SKM-1 treated with dmso at 0.1 percent for 144 hours (cell line): ENCODE measurements around the gene TEX11.

Experiments used
- DNase-seq: peaks from one replicate; lab custom pipeline; 2025; ENCODE audit not compliant: unreplicated experiment; lab: John Stamatoyannopoulos, UW

The TEX11 gene

DNA sequence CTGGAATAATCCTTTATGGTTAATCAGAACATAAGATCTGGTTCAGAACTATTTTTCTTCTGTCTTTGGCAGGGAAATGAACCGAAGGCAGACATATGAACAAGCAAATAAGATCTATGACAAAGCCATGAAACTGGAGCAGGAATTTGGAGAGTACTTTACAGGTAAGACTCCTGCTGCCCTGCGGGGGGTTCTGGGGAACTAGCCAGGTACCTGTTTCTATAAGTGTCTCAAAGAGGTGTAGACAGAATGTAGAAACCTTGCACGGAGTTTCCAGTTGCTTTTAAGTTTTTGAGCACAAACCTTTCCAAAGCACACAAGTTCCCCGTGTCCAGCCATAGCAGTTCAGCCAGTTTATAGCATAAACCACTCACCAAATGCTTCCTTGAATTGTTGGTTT is 407.7 kb downstream of the TEX11 start:
- no peak for DNase-seq

DNA sequence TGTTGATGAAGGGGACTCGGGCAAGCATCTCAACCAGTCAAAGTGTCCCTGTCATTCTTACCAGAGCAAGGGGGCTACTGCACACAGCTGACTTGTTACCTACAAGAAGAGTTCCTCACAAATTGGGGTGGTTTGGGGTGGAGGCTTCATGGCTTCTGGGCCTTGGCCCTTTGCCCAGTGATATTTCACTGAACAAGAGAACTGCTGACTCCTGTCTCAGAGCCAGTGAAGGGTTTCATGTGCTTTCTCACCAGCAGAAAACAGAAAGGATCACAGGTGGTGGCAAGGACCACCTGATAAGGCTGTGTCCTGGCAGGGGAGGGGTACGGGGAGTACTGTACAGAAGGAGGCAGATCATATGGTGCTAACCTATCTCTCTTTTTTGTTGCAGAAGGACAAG is 410.4 kb downstream of the TEX11 start:
- DNase-seq, result no peak

DNA sequence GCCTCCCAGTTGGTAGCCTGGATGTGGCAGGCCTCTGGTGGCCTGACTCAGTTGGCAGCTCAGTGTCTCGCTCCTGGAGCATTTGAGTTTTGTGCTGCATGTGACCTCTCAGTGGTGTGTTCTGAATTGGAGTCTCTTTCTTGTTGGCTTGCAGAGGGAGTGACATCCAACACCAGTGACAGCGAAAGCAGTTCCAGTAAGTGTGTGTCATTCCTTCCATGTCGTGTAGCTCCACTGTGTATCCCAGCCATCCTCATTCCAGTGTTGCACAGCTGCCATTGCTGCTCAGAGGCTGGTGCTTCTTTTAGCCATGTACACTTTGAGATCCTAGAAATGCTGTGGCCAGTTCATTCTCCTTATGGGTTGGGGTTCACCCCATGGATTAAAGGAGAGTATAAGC is 411.5 kb downstream of the TEX11 start:
- no peak for DNase-seq

DNA sequence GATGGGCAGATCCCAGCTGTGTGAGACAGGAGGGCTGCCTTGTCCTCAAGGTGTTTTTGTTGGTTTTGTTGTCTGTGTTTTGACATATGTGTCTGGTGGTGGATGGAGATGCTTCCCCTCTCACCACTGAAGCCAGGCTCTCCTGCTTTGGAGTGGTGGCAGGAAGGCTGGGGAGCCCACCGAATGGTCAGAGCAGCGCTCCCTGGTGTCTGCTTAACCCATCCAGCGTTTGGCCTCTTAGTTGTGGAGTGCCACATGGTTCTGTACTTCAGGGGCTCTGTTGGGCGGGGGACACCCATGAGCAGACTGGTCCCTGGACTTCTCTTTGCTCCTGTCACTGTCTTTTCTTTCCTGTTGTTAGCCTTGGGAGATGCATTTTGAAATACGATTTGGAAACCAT is 412.0 kb downstream of the TEX11 start:
- no peak for DNase-seq

DNA sequence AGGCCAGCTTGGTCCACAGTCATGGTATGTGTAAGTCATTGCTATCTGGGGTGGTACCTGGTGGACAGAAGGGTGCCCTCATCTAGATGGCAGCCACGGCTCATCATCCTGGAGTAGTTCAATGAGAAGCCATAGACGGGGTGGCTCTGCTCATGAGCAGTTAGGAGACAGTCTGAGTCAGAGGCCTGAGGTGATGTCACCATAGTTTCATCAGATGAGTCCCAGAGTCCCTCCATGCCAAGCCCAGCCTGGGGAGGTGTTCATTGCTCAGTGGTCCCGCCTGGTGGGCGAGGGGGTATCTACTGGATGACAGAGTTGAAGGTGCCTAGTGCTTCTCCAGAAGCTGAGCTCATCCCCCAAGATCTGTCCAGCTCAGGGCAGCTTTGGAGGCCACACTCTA is 414.1 kb downstream of the TEX11 start:
- no peak for DNase-seq

DNA sequence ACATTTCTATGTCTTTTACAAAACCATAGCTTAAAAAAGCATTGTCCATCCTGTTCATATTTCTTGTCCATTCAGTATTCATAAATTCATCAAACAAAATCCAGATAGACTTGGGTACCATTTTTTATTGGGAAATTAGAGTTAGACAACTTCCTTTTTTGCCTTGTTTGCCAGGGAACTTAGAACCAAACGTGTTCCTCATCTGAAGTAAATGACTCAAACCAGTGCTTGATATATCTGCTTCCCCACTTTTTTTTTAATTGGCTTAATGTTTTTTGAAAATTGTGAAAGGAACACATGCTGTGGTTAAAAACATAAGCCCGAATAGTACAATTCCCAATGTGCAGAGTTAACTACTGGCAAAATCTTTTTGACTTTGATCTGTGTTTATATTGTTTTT is 419.7 kb downstream of the TEX11 start:
- DNase-seq, result no peak

DNA sequence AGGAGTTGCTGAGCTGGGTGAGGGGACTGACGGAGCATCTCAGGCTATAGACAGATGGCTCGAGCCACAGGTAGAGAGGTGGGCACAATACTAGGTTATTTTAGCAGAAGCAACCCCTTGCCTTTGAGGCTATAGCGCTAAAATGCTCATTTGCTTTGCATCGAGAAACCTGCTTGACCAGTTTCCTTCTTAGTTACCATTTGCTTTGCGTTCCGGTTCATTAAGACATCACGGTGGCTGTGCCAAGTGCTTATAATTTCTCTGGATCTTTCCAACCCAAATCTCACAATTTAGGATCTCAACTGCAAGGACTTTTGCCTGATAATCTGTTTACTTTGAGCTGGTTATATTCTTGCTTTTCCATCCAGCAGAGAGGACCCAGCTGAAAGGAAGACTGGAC is 423.0 kb downstream of the TEX11 start:
- DNase-seq, result no peak

DNA sequence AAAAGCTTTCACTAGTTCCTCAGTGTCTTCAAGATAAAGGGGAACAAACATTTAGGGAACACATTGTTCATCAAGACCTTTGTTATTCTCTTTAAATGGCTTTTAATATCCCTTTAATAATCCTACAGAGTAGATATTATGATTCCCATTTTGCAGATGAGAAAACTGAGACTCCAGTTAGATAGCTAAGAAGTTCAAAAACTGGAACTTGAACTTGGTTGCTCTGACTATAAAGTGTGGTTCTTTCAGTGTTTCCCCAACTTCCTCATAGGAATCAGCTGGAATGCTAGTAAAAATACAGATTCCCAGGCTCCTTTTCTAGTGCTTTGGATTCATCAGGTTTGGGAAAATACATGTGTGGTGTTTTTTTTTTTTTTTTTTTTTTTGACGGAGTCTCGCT is 426.2 kb downstream of the TEX11 start:
- no peak for DNase-seq

DNA sequence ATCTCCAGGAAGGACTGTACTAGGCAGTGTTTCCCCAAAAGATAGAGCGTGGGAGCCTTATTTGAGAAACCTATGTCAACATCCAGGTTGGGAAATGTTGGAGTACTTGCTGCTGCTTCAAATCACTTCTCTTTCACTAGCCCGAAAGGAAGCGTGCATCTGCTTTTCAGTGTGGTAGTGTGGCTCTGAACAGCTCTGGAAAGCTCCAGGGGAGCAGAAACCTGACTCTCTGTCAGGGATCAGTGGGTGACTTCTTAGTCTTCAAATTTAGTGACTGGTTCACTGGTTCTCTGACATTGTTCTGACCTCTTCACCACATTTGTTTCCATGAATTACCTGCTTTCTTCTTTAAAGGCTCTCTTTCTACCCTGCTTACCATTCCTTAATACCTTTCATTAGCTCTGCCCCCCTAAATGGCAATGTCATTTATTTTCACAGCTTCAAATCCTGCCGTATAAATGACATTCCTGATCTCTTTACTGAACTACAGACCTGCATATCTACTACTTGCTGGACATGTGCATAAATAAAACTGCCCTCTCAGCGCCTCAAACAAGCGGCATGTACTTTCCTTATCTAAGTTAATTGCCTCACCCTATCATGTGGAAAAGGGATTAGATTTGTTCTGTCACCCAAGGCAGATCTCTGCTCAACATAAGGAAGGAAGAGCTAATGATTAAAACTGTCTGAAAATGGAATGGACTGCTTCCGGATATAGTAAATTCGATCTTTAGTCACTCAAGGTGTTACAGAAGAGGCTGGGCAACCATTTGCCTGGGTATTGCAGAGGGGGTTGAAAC is 426.8 kb downstream of the TEX11 start:
- DNase-seq, result no peak

DNA sequence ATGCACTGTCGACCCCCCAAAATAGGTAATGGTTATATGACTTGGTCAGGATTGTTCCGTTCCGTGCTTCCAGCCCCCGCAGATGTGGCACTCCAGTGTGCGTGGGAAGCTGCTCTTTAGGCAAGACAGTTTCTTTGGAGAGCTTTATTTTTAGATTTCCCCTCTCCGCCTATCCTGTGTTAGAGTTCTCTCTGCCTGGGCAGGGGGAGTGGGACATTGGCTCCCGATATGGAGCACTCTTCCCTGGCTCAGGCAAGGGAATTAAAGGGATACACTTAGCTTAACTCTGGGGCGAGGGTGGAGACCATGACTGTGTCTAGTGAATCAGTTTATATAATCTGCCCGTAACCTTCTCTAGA is 427.9 kb downstream of the TEX11 start:
- no peak for DNase-seq

DNA sequence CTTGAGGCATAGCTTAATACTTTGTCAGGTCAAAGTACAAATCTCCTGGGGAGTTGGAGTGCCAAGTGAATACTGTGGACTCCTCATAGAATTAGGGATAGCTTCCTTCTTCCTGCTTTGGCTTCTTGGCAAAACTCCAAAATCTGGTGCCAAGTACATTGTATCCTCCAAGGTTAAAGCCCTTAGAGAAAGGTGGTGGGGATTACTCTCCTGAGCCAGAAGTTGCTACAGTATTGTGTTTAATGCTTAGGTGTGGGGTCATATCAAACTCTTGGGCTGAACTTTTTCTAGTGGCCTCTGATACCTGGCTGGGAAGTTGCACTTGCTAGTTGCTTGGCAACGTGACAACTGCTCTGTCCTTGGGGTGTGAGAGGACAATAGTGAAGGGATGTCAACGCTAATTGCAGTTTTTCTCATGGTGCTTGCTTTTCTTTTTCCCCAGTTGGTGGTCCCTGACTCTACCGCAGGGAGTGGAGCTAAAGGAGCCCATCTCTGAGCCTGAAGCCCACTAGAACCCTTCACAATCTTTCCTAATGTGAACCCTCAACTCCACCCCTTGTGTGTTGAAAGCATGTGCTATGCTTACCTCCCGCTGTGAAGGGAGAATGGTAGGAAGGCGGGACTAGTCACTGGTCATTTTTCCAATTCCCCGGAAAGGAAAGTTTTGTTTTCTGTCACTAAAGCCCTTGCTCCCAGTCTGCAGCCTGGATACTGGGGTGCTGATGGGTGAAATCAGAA is 428.4 kb downstream of the TEX11 start:
- no peak for DNase-seq

DNA sequence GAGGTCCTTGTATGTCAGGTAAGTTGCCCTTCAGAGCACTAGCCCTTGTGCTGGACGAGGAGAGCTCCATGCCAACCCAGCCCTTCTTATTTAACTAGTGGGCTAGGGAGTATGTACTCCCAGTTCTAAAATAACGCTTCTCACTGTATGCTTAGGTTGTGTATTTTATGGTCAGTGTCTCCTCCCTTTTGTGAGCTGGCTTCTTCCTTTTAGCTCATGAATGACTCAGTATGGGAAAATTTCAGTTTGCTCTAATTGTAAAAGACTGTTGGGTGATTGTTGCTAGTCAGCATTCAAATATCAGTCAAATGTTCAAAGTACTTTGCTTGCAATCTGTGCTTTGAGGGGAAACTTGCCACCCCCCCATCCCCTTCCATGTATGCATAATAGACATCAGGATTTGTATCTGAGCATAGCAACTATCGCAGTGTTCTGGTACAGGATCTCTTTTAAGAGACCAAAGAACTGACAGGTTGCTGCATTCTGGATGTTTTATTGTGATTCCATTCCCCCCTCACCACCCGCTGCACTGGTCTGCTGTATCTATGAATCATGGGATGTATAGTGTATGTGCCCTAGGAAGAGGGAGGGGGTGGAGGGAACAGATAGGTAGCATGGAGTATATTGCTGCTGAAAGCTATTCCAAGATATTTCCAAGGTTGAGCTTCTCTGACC is 429.1 kb downstream of the TEX11 start:
- DNase-seq, result no peak
